LoVo (cell line): Measurements from ENCODE around the gene DRAXIN.

Source experiments
- DNase-seq: peaks from one replicate; pipeline ENCODE4 v3.0.0-alpha.2; 2016; ENCODE audit warnings: low spot score

Gene DRAXIN

DNA sequence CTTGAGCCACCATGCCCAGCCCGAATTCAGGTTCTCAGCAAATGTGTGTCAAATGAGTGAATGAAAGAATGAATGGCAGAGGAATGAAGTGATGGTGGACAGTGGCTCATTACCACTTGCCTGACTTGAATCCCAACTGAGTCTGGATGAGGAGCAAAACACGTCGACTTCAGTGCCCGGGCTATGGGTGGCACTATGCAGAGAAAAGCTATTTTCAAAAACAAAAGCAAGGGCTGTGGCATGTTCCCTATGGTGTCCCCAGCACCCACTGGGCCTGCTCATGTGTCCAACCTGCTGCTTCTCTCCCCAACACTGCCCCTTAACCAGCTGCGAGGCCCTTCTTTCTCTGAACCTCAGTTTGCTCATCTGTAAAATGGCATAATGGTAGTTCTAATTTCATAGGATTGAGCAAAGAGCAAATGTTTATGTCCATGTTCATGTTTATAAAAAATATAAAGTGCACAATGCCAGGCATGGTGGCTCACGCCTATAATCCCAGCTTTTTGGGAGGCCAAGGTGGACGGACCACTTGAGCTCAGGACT is 6.2 kb upstream of the DRAXIN start:
- no peak for DNase-seq

DNA sequence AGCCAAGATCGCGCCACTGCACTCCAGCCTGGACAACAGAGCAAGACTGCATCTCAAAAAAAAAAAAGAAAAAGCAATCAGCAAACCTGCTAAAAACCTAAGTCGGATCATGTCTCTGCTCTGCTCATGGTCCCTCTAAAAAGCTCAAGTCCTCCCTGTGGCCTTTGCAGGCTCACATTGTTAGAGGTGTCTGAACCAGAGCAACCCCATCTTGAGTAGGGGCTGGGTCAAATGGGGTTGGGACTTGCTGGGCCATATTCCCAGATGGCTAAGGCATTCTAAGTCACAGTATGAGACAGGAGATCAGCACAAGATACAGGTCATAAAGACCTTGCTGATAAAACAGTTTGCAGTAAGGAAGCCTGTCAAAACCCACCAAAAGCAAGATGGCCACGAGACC is 3.0 kb upstream of the DRAXIN start:
- no peak for DNase-seq

DNA sequence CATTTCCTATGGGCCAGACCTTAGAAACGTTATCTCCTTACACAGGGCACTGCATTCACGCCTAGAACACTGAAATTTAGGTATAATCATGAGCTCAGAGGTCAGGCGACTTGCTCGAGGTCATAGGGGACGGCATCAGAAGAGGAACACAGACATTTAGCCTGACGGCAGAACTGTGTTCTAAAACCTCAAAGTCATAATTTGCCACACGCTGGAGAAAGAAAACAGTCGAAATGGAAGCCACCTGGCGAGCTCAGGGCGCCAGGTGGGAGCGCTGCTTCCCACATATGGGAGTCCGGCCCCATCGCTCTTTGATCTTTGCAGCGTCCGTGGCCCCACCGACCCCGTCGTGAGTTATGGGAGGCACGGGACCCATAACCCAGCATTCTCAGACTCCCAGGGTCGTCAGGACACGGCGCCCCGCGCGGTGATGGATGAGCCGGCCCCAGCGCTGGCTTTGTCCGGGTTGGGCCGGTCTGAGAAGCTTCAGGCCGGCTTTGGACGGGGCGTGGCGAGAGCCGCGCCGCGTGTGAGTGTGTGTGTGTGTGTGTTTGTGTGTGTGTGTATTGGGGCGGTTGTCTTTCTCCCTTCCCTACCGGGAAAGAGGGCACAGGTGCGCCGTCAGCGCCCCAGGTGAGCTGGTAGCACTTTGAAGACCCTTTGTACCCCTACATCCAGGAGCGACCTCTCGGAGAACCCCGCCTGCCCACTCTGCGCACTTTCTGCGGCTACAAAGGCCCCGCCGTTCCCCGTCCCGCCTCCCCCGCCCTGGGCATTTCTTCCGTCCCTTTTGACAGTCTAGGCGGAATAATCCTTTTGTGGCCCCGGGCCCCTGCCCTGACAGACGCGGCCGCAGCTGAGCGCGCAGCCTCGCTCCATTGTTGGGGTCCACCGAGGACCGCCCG is 861 bp upstream of the DRAXIN start:
- DNase-seq: no peak

DNA sequence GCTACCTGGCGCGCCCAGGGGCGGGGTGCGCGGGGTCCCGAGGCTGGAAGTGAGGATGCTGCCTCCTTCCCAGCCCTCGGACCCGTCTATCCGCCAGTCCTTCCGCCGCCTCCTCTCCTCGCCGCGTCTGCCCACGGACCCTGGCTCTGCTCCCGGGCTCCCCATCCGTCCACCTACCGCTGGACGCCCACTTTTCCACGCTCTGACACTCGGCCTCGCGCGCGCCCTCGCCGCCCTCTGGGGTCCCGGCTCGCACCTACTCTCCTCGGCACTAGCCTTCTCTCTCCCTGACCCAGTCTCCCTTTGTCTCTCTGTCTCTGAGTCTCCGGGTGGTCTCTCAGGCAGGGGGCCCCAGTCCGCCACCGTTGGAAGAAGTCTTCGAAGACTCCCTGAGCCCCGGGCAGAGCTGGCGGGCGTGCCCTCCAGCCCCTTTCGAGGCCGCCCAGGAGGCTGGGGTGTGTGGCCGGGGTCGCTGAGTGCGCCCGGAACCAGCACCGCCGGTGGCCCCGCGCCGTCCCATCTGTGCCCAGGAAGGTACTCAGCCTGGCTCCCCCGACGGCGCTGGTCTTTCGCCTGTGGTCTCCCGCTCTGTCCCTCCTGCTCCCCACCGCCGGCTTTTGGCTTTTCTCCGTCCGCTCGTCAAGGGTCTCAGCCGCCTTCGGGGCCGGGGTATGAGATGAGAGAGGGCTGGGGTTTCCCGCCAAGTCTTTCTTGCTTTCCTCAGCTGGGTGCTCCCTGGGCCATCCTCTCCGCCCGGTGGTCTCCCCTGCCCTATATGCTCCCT is 610 bp downstream of the DRAXIN start:
- DNase-seq: no peak

DNA sequence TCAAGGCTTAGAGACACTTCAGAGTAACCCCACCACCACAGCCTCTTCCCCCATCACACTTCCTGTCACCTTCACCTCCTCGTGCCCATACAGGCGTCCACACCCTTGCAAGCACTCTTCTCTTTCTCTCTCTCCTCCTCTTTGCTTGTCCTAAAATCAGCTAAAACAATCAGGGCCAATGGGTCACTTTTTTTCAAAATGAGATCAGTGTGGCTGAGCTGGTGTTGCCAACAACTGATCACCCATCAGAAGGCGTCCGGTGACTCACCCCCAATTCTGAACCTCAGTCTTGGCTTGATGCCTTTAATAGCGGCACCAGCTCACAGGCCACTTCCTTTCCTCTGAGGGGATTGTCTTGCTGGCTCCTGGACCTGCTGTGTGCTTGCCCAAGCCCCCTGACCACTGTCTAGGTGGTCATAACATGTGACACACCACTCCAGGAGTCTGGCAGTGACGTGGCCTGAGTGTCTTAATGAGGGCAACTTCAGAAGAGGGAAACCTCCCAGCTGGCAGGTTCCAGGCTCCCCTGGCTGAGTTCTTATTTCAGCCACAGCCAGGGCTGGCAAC is 1.6 kb downstream of the DRAXIN start:
- DNase-seq: peak; percentile 59

DNA sequence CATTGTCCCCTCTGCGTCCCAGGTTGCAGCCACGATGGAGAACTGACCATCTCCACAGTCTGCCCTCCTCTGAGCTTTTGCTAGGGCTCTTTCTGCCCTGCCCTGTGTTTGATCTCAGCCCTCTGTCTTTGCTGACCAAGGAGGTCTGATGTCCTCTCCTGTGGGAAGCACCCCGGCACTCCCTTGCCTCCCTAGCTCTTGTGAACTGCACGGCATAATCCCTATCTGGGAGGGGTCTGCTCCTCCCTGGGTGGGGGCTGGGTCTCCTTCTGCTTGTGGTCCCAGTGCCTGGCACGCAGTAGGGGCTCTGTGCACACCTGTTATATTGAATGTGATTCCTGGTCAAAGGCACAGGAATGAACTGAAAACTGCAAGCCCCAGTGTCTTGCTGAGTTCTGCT is 2.4 kb downstream of the DRAXIN start:
- DNase-seq: no peak

DNA sequence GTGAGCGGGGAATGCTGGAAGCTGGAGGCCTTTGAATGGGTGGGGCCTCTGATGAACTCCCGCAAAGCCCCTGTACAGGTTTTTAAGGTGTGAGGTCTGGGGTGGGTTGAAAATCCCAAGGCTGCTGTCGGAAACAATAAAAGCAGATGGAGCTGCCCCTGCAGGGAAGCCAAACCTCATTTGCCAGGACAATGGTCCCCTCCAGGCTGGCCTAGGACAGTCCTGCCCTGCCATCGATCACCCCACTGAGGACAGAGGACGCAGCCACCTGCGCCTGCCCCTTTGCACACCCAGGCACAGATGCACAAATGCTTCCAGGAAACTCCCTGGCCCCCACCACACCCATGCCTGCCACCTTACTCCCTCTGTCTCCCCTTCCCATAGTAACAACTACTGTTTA is 4.4 kb downstream of the DRAXIN start:
- no peak for DNase-seq

DNA sequence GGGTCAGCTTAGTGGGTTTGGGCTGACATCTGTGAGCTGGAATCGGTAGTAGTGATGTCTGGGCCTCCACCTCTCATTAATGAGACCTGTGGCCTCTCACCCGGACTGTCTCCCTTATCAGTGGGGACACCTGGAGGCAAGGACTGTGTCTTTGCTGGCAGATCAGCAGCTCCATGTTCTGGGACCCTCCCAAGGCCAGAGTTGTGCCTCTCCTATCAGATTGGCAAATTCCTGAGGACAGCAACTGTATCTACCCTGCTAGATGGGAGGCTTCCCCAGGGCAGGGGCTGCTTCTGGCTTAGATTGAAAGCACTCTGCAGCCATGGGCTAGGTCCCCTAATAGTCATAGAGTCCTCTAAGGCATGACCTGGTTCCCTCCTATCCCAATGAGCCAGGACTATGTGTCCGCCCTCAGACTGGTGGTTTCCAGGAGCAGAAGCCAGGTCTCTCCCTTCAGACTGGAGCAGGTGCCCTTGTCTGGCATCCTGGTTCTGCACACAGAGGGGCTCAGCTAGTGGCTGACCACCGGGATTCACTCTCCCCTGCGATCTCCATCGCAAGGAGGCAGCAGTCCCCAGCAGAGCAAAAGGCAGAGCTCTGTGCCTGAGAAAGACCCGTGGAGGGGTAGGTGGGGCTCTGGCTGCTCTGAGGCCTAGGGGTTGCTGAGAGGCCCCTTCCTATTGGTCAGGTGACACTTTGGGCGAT is 5.8 kb downstream of the DRAXIN start:
- DNase-seq: no peak

DNA sequence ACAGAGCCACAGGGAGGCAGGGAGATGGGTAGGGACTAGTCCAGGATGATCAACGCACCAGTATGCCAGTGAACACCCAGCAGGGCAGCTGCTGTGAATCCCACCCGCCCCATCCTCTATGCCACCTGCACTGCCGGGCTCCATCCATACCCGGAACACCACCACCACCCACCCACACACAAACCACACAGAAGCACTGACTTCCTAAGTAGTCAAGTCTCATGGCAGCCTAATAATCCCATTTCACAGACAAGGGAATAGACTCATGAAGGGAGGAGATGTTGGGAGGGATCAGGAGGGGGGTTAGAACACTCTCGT is 6.3 kb downstream of the DRAXIN start:
- DNase-seq: no peak

DNA sequence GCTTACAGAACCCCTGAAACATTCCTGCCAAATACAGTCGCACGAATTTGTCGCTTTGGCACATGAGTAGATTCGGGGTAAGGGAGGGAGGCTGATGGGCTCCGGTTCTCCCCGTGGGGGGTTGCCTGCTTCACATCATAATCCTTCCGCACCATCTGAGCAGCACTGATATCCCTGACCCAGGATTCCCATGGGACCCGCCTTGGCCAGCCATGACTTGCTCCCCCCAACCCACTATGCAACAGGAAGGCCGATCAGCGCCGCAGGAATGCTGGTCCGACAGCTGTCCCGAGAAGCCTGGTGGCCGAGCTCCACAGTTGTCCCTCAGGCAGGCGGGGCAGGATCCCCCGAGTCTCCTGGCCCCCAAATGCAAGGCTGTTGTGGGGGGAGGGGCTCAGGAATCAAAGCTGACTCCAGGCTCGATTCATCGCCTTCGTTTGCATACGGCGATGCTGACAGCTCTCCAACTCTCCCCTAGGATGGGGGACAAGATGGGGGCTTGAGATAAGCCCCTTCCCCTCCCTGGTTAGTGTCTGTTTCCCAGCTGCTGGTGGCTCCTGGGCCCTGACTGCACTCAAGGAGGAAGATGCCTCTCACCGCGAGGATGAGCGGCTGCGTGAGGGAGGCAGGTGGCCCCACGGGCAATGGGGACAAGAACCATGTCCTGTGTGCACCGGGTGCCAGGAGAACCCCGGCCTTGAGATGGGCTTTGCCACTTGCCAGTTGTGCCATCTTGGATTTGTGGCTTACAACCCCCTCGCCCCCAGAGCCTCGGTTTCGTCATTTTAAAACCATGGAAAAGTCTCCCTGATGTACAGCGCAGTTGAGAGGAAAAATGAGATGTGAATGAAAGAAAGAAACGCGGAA is 9.3 kb downstream of the DRAXIN start:
- no peak for DNase-seq

DNA sequence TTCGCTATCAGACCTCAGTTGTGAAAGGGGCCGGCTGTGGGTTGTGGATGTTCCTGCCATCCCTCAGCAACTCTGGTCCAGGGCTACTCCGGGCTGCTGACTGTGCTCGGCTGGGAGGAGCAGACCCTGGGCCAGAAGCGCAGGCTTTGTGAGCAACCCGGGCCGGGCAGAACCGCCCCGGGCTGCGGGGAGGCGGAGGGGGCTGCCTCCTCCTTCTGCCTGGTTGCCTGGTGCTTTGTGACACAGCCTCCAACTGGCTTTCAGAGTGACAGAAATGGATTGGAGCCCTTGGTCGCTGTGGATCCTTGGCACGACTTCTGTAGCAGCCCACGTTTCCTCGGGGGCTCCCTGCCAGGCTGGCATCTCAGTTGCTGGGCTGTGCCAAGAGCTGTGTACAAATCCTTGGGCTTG is 10.0 kb downstream of the DRAXIN start:
- no peak for DNase-seq

DNA sequence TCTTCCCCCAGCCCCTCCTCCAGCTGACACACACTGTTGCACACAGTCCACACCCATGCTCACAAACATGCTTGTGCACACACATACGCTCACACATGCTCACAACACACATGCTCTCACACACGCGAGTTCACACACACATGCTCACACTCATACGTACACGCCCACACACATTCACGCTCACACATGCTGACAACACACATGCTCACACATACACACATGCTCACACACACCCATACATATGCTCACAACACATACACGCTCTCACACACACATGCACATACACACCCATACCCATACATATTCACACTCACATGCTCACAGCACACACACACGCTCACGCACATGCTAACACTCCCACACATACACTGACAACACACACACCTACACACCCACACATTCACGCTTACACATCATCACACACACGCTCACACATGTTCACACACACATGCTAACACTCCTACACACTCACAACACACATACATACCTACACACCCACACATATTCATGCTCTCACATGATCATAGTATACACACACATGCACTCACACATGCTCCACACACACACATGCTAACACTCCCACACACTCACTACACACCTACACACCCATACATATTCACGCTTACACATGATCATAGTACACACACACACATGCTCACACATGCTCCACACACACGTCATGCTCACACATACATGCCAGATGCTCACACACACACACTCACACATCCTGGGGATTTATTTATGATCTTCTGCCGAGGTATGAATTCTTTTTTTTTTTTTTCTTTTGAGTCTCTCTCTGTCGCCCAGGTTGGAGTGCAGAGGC is 10.7 kb downstream of the DRAXIN start:
- DNase-seq: no peak

DNA sequence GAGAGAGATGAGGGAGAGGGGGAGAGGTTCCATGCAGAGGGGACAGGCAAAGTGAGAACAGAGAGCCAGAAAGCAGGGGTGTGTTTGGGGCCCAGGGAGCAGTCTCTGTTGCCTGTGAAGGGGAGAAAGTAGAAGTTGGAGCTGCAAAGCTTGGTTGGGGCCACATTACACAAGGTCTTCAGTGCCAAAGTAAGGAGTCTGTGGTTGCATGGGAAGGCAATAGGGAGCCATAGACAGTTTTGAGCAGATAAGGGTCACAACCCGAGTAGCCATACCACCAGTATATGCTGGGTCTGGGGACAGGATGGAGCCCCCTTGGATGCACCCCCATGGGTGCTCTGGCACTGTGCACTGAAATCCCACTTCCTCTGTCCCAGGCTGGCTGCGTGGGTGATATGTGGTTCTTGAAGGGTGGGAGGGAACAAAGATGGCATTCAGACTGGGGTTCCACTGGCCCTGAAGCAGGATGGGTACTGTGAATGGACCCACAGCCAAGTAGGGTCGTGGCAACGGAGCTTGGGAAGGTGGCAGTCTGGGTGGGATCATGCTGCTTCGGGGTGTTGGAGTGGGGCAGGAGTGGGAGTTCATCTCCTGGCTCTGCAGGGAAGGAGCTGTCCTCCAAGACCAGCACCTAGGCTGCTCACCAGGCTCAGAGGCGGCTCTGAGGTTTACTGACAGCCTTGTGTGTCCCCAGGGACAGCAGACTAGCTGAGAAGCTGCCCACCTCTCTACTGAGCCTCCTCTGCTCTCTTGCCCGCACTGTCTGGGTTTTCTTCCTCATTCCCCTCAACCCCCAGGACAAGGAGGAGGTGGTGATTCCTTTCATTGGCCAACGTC is 12.1 kb downstream of the DRAXIN start:
- DNase-seq: no peak

DNA sequence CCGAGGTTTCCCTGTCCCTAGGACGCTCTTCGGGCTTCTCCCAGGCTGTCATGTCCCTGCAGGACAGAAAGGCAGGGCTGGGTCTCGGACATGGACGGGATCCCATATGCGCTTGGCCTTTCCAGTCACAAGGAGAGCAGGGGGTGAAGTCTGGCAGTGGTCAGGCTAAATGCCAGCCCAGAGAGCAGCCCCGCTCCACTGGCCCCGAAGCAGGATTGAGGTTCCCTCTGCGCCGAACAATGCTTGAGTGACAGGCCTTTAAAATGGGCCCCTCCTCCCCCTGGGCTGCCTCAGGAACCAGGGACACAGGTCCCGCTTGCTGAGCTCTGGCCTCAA is 12.7 kb downstream of the DRAXIN start:
- no peak for DNase-seq

DNA sequence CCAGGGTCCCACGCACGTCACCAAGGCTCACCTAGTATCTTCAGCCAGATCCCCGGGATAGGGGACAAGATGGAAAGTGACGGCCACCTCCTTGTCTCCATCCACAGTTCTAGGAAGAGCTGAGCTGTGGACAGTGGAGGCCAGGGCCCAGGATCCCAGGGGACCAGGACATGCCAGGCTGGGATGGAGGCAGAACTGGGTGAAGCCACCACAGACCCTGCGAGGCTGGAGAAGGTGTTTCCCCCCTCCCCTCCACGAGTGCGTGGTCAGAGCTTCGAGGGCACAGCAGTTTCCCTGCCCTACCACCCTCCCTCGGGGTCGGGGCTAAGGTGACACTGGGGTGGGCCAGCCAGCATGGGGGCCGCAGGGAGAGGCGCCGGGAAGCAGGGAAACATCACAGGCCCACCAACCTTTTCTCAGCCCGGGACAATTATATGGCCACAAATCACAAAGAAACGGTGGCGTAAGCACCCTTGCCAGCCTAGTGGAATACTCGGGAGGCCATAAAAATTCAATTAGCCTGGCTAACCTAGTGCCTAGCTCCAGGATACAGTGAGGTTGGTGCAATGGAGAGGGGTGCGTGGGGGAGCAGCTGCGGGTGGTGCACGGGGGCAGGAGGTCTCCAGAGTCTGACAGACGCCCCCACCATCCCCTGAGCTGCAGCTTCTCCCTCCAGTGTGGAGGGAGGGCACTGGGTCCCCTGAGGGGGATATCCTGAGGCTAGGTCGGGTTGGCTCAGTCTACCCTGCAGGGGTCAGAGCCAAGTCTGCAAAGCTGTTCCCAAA is 13.4 kb downstream of the DRAXIN start:
- no peak for DNase-seq

DNA sequence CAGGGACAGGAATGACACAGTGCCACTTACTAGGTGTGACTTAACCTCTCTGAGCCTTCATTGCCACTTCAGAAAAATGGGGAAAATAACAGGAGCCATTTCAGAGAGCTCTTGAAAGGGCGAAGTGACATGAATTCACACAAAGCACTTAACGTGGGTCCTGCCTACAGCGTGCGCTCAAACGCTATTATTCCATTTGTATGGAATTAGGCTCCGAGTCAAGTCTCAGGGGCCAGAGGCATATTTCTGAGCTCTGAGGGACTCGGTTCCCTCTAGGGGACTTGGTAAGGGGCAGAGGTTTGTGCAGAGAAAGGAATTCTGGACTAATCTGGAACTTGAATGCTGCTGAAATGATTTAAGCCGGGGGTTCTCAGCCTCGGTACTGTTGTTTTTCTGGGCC is 14.1 kb downstream of the DRAXIN start:
- no peak for DNase-seq

DNA sequence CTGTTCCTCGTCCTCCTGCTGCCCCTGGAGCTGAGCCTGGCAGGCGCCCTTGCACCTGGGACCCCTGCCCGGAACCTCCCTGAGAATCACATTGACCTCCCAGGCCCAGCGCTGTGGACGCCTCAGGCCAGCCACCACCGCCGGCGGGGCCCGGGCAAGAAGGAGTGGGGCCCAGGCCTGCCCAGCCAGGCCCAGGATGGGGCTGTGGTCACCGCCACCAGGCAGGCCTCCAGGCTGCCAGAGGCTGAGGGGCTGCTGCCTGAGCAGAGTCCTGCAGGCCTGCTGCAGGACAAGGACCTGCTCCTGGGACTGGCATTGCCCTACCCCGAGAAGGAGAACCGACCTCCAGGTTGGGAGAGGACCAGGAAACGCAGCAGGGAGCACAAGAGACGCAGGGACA is 14.8 kb downstream of the DRAXIN start:
- DNase-seq: no peak

DNA sequence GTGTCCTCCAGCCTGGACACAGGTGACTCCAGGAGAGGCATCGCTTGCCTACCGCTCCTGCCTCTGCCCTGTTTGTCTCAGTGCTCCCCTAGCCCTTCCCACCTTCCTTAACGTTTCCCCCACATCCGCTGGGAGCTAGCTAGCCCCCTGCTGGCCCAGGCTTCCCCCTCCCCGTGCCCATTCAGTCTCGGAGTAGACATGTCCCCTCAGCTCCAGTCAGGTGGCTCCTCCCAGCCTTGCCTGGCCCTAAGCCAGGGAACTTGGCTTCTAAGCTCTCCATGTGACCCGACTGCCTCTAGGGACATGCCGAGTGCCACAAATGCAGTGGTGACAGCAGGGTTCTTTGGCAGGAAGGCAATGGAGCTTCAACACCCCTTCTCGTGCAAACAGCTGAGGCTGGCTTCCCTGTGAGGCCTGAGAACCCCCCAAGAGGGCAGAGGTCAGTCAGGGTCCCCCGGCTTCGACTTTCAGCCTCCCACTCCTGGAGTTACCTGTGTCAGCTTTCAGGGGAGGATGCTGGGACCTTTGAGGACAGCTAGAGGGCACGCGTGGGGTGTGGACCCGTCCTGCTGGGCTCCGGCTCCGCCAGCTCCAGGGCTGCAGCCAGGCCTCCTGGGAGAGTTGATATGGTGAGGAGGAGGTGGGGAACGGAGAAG is 16.2 kb downstream of the DRAXIN start:
- DNase-seq: peak; percentile 60
